Dendritic cell treated with granulocyte-macrophage colony-stimulating factor and Interleukin-4, amounts not matched to agents 40 ng/mL and 50 ng/mL, for 4 days (primary cell): Measurements from ENCODE around the gene DVL1.

Experiments used
- H3K27ac Mint-ChIP-seq: one replicate; pipeline ENCODE4 v1.8.0; 2022; ENCODE audit warnings: mild to moderate bottlenecking, mixed read lengths
- H3K27me3 Mint-ChIP-seq: one replicate; pipeline ENCODE4 v1.8.0; 2022; ENCODE audit warnings: mild to moderate bottlenecking, mixed read lengths
- H3K36me3 Mint-ChIP-seq: one replicate; pipeline ENCODE4 v1.8.0; 2022; ENCODE audit warnings: low read depth, mixed read lengths
- H3K4me1 Mint-ChIP-seq: one replicate; pipeline ENCODE4 v1.8.0; 2022; ENCODE audit warnings: low read depth, mixed read lengths
- H3K4me3 Mint-ChIP-seq: one replicate; pipeline ENCODE4 v1.8.0; 2022; ENCODE audit warnings: mild to moderate bottlenecking, moderate library complexity, mixed read lengths
- H3K9me3 Mint-ChIP-seq: one replicate; pipeline ENCODE4 v1.8.0; 2022; ENCODE audit warnings: mixed read lengths
- intact Hi-C: fragments of 100-400 bp; cut with micrococcal nuclease; formaldehyde crosslinking; loops from one replicate; pipeline ENCODE4 v1.15.0; 2022

DVL1 gene

DNA sequence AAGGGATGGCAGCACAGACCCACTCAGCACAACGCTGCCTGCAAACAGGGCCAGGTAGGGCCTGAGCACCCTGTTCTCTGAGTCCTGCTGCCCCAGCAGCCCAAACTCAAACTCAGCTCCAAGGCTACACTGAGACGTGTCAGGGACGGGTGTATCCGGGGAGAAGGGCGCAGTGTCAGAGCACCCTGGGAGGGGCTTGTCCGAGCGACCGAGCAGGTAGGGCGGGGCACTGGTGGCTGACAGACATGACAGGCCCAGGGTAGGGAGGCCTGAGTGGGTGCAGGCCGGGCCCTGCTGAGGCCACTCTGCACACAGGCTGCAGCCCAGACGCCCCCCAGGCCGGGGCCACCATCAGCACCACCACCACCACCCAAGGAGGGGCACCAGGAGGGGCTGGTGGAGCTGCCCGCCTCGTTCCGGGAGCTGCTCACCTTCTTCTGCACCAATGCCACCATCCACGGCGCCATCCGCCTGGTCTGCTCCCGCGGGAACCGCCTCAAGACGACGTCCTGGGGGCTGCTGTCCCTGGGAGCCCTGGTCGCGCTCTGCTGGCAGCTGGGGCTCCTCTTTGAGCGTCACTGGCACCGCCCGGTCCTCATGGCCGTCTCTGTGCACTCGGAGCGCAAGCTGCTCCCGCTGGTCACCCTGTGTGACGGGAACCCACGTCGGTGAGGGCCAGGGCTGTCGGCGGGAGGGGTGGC, 63.5 kb downstream of the DVL1 start:
- H3K9me3 Mint-ChIP-seq, result peaks cover 9% of the 10 kb centered on the region
- H3K27ac Mint-ChIP-seq, result no peak overlapping the region
- H3K4me1 Mint-ChIP-seq, result peaks cover 7% of the 10 kb centered on the region
- peaks cover 6% of the 10 kb centered on the region for H3K27me3 Mint-ChIP-seq
- H3K36me3 Mint-ChIP-seq, result no peaks in the 10 kb centered on the region
- no peak overlapping the region for H3K4me3 Mint-ChIP-seq
- intact Hi-C loops, result no loop called here
